ENCODE measurements around the gene ALPG. TPM values are rescaled to one million over a fixed set of nuclear protein-coding genes. Genes with fewer than 3 reads are reported as not detected.

Gene ALPG
- total RNA-seq, 1 experiment from 2014 or later = 1.2 TPM

- no peak for ATAC-seq
- Mint-ChIP-seq H3K36me3 (no peaks in the 10 kb centered on the region), H3K9me3 (no peaks in the 10 kb centered on the region), H3K27ac (no peak overlapping the region), H3K4me1 (no peaks in the 10 kb centered on the region), H3K4me3 (no peak overlapping the region), H3K27me3 (ENCODE audit: low read depth) (no peaks in the 10 kb centered on the region)
- DNase-seq (ENCODE audit: low spot score) = no peak
- TF ChIP-seq RELA (CRISPR knock-in tag; IDR thresholded peaks at IDR 0.05; ENCODE audit: borderline replicate concordance) = no peak
- TF ChIP-seq ZNF263 (CRISPR knock-in tag; IDR thresholded peaks at IDR 0.05; ENCODE audit: low read depth) = no peak
- TF ChIP-seq PREB (CRISPR knock-in tag; IDR thresholded peaks at IDR 0.05; ENCODE audit: borderline replicate concordance) = no peak
- TF ChIP-seq NFATC4 (CRISPR knock-in tag; IDR thresholded peaks at IDR 0.05) = no peak
- TF ChIP-seq OVOL2 (CRISPR knock-in tag; IDR thresholded peaks at IDR 0.05; ENCODE audit: borderline replicate concordance) = no peak
- POLR2A ChIA-PET = no interaction called here
- CTCF ChIA-PET = interaction anchor here (0.9 to 6.0 kb wide), 16 partner anchors 9 to 121 kb away, joined by 3 to 104 read pairs (median 4); partner anchors contain the start of genes CHRND and PRSS56
Observed at GRCh38 chr2:232447091-232447620, 40.5 kb downstream of the ALPG start.

GRCh38 chr2:232447638-232448303 lies 41.1 kb downstream of the ALPG start:
- Mint-ChIP-seq H3K4me1 (no peaks in the 10 kb centered on the region), H3K9me3 (no peaks in the 10 kb centered on the region)
- DNase-seq (ENCODE audit: low spot score) = no peak
- no peak for TF ChIP-seq STAT6 (CRISPR knock-in tag; conservative IDR thresholded peaks at IDR 0.05; ENCODE audit: low read depth)
- no peak for TF ChIP-seq ATF1 (CRISPR knock-in tag; IDR thresholded peaks at IDR 0.05)
- no peak for TF ChIP-seq ETV6 (CRISPR knock-in tag; IDR thresholded peaks at IDR 0.05)
- TF ChIP-seq GABPB1 (CRISPR knock-in tag; IDR thresholded peaks at IDR 0.05) = no peak
- TF ChIP-seq MXD4 (CRISPR knock-in tag; IDR thresholded peaks at IDR 0.05; ENCODE audit: borderline replicate concordance) = no peak
- no peak for TF ChIP-seq TCF7 (CRISPR knock-in tag; IDR thresholded peaks at IDR 0.05; ENCODE audit: low read depth)
- TF ChIP-seq ZSCAN18 (CRISPR knock-in tag; IDR thresholded peaks at IDR 0.05) = no peak
- no peak for TF ChIP-seq SP1 (CRISPR knock-in tag; conservative IDR thresholded peaks at IDR 0.05)
- no peak for TF ChIP-seq FOXJ3 (CRISPR knock-in tag; IDR thresholded peaks at IDR 0.05; ENCODE audit: borderline replicate concordance)
- TF ChIP-seq ZNF425 (CRISPR knock-in tag; conservative IDR thresholded peaks at IDR 0.05) = no peak
- no peak for TF ChIP-seq FOXK1 (CRISPR knock-in tag; IDR thresholded peaks at IDR 0.05)
- no peak for TF ChIP-seq ZNF232 (CRISPR knock-in tag; IDR thresholded peaks at IDR 0.05)
- no peak for TF ChIP-seq NFATC4 (CRISPR knock-in tag; IDR thresholded peaks at IDR 0.05)
- no peak for TF ChIP-seq AR (CRISPR knock-in tag; IDR thresholded peaks at IDR 0.05)
- no peak for TF ChIP-seq JUN (CRISPR knock-in tag; IDR thresholded peaks at IDR 0.05)
- TF ChIP-seq ATF6 (CRISPR knock-in tag; IDR thresholded peaks at IDR 0.05) = no peak

More at GRCh38 chr2:232447638-232448303, 41.1 kb downstream of the ALPG start:
- ChIA-PET CTCF (interaction anchor here (0.6 to 6.0 kb wide), 11 partner anchors 8 to 80 kb away, joined by 3 to 104 read pairs (median 4); partner anchors contain the start of genes CHRND and PRSS56), POLR2A (no interaction called here)
- H3K36me3 Mint-ChIP-seq = no peaks in the 10 kb centered on the region
- no peak overlapping the region for H3K27ac Mint-ChIP-seq
- ATAC-seq = no peak
- no peaks in the 10 kb centered on the region for H3K27me3 Mint-ChIP-seq (ENCODE audit: low read depth)
- no peak overlapping the region for H3K4me3 Mint-ChIP-seq

Measured in WTC11 (cell line).